Mesothelial cell of epicardium (in vitro differentiated cells): ENCODE results near the gene ATP6V1G2. TPM values are rescaled to one million over a fixed set of nuclear protein-coding genes. Genes with fewer than 3 reads are reported as not detected.
A peak's percentile ranks its signal among the peaks of the same experiment; 100 is the strongest.

Source experiments
- DNase-seq, 2 experiments: peaks; one replicate each; pipeline ENCODE4 v3.0.0; 2021; ENCODE audit warnings: low spot score in 2 of 2; ENCODE audit not compliant: unreplicated experiment in 2 of 2
- H3K27ac Mint-ChIP-seq: 2 replicates; pipeline ENCODE4 v1.8.0; 2021; ENCODE audit warnings: mixed read lengths
- H3K27me3 Mint-ChIP-seq: 2 replicates; pipeline ENCODE4 v1.8.0; 2021; ENCODE audit warnings: low read depth, mixed read lengths
- H3K36me3 Mint-ChIP-seq: 2 replicates; pipeline ENCODE4 v1.8.0; 2021; ENCODE audit warnings: mixed read lengths
- H3K4me1 Mint-ChIP-seq: 2 replicates; pipeline ENCODE4 v1.8.0; 2021; ENCODE audit warnings: mixed read lengths
- H3K4me3 Mint-ChIP-seq: 2 replicates; pipeline ENCODE4 v1.8.0; 2021; ENCODE audit warnings: mild to moderate bottlenecking, moderate library complexity, mixed read lengths
- H3K9me3 Mint-ChIP-seq: 2 replicates; pipeline ENCODE4 v1.8.0; 2021; ENCODE audit warnings: mixed read lengths
- total RNA-seq: library from RNA; stranded (reverse); gene quantifications from 3 replicates; pipeline ENCODE4 v1.2.1, GENCODE V29; 2021
- TF ChIP-seq, protein P1 (sequence below): fragments of 200-600 bp; sonication (generic); IDR thresholded peaks from one replicate; pipeline ENCODE4 v1.5.0; 2021; ENCODE audit warnings: antibody characterized with exemption; ENCODE audit not compliant: unreplicated experiment

ATP6V1G2 gene
- total RNA-seq, 1 donor from 2014 or later = 2.5 TPM

DNA sequence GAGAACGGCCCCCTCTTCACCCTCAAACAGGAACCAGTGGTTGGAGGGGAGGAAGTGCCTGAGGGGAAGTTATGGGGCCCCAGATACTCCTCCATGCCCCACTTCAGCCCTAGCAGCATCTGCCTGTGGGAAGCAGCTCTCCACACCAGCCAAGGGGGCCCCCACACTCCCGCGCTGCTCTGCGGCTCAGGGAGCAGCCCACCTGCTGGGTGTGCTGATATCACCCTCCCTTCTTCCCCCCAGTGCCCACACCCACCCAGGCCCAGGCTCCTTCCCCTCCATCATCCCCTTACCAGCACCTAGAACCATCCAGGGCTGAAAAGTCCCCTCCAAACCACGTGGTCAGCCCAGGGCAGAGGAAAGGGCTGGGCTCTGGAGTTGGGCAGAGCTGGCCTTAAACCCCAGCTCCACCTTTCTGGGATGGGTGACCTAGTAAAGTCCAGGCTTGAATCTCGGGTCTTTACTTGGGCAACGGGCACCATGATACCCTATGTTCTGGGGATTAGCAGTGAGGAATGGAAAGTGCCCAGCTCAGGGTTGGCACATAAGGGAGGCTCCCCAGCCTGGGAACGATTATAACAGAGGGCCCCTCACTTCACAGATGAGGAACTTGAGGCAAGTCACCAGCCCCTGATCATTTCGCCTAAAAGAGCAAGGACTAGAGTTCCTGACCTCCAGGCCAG is 40.3 kb upstream of the ATP6V1G2 start:
- H3K27ac Mint-ChIP-seq = no peak overlapping the region
- DNase-seq = no peak
- TF ChIP-seq, protein P1, sequence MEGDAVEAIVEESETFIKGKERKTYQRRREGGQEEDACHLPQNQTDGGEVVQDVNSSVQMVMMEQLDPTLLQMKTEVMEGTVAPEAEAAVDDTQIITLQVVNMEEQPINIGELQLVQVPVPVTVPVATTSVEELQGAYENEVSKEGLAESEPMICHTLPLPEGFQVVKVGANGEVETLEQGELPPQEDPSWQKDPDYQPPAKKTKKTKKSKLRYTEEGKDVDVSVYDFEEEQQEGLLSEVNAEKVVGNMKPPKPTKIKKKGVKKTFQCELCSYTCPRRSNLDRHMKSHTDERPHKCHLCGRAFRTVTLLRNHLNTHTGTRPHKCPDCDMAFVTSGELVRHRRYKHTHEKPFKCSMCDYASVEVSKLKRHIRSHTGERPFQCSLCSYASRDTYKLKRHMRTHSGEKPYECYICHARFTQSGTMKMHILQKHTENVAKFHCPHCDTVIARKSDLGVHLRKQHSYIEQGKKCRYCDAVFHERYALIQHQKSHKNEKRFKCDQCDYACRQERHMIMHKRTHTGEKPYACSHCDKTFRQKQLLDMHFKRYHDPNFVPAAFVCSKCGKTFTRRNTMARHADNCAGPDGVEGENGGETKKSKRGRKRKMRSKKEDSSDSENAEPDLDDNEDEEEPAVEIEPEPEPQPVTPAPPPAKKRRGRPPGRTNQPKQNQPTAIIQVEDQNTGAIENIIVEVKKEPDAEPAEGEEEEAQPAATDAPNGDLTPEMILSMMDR = no peak
- peaks cover 10% of the 10 kb centered on the region for H3K27me3 Mint-ChIP-seq
- H3K4me1 Mint-ChIP-seq = peaks cover 2% of the 10 kb centered on the region
- H3K36me3 Mint-ChIP-seq = no peaks in the 10 kb centered on the region
- H3K4me3 Mint-ChIP-seq = no peak overlapping the region
- no peaks in the 10 kb centered on the region for H3K9me3 Mint-ChIP-seq

DNA sequence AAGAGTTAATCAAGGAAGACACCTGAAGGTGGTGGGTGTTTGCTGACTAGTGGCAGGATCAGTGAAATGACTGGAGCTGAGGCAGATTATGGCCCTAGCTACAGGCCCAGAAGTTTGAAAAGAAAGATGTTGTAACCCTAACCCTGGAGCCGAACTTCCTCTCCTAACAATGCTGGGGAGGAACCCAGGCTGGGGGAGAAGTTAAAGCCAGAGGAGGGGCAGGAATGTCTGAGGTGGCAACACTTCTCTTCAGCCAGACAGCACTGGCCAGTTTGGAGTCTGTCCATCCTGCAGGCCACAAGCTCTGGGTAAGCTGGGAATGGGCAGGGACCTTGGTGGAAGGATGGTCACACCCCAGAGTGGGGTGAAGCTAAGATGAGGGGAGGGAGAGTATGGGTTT is 39.6 kb upstream of the ATP6V1G2 start, which contains the start of gene LST1:
Gene LST1, plus strand, starts transcription at position 270 of the 400 bp plus-strand sequence. CDS start 1,023 bp downstream, outside the sequence.
- H3K4me3 Mint-ChIP-seq = no peak within 1 kb of the TSS
- TF ChIP-seq, protein P1 = no peak

DNA sequence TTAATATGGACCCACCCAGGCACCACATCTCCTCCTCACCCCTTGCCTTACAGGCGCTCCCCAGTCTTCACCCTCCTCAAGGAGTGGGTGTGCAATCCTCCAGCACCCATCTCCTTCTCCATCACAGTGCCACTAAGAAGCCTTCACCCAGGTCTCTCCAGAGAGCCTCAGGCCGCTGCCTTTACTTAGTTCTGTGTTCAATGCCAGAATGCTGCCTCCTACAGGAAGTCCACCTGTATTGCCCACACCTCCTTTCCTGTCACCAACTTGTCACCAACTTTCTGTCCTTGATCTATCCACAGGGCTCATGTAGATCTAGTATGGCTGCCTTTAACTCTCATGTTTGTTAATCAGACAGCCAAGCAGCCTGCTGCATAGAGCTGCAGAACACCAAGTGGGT is 39.1 kb upstream of the ATP6V1G2 start:
- no peaks in the 10 kb centered on the region for H3K36me3 Mint-ChIP-seq
- DNase-seq = no peak
- TF ChIP-seq, protein P1 = peak; percentile 43

More for the DNA sequence above, 39.6 kb upstream of the ATP6V1G2 start, which contains the start of gene LST1:
- no peaks in the 10 kb centered on the region for H3K9me3 Mint-ChIP-seq
- no peak for DNase-seq
- H3K4me1 Mint-ChIP-seq = peaks cover 9% of the 10 kb centered on the region
- no peaks in the 10 kb centered on the region for H3K36me3 Mint-ChIP-seq
- H3K27me3 Mint-ChIP-seq = peaks cover 10% of the 10 kb centered on the region
- no peak within 1 kb of the TSS for H3K27ac Mint-ChIP-seq

DNA sequence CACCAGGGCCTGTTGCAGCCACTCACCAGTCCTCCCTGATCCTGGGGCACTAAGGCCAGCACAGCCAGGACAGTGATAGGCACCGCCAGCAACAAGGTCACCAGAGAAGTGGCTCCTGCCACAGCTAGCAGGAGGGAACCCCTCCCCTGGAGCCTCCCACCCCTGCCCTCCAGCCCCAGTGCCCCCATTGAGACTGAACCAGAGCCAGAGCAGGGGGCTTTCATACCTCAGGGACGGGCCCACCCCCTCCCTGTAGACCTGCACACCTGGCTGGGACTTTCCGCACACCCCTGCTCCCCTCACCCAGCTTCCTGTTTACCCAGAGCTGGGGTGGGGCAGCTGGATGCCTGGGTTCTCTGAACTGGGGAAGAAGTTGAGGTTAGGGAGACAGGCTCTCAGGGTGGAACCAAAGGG is 35.8 kb upstream of the ATP6V1G2 start, which contains the start of gene LTB:
Gene LTB, minus strand, starts transcription at position 195 of the 414 bp plus-strand sequence. Its CDS starts 7 bp downstream, at position 188.
- Mint-ChIP-seq H3K4me1 (peaks cover 10% of the 10 kb centered on the region), H3K27me3 (peaks cover 4% of the 10 kb centered on the region), H3K27ac (peak within 1 kb of the TSS; percentile 87), H3K9me3 (no peaks in the 10 kb centered on the region), H3K4me3 (peak within 1 kb of the TSS; percentile 86), H3K36me3 (no peaks in the 10 kb centered on the region)
- TF ChIP-seq, protein P1 = no peak
- no peak for DNase-seq

More for the DNA sequence above, 39.1 kb upstream of the ATP6V1G2 start:
- Mint-ChIP-seq H3K4me3 (no peak overlapping the region), H3K27ac (no peak overlapping the region), H3K27me3 (peaks cover 10% of the 10 kb centered on the region), H3K9me3 (no peaks in the 10 kb centered on the region), H3K4me1 (peaks cover 10% of the 10 kb centered on the region)

DNA sequence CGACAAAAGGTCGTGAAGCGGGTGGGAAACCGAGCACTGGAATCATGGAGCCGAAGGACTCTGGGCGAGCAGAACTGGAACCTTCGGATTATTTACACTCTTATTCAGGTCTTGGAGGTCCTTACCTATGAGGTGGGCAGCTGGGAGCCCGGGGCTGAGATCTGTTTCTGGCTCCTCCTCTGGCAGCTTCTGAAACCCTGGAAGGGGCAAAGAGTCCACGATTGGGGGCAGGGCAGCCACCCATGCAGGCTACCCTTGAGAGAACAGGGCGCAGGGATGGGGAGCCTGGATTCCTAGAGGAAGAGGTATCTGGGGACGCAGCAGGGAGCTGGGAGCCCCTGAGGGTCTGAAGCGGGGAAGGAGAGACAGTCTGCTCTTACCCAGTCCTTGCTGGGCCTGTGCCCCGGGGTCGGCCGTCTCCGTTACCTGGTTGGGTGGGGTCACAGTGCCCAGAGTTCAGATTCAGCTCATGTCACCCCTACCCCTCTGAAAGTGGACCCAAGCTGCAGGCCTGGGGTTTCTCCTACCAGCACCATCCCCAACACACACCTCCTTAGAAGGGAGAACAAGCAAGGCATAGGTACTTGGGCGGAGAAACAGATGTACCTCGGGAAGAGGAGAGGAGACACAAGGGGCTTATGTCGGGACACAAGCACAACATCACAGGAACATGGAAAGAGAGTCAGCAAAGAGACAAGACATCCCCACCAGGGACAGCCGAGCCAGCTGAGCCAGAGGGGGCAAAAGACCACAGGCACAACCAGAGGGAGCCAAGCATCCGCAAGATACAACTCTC is 35.2 kb upstream of the ATP6V1G2 start:
- TF ChIP-seq, protein P1 = no peak
- DNase-seq = no peak

More for the DNA sequence above, 35.2 kb upstream of the ATP6V1G2 start:
- peaks cover 10% of the 10 kb centered on the region for H3K4me1 Mint-ChIP-seq
- H3K4me3 Mint-ChIP-seq = peak overlapping the region; percentile 86
- peaks cover 2% of the 10 kb centered on the region for H3K27me3 Mint-ChIP-seq
- no peaks in the 10 kb centered on the region for H3K36me3 Mint-ChIP-seq
- H3K27ac Mint-ChIP-seq = peak overlapping the region; percentile 87
- no peaks in the 10 kb centered on the region for H3K9me3 Mint-ChIP-seq
